ENCODE data around the gene KRTAP4-11. TPM values are rescaled to one million over a fixed set of nuclear protein-coding genes. Genes with fewer than 3 reads are reported as not detected.
"Not testable (repeated sequence)": the region's sequence is repeated elsewhere in the genome, so short reads cannot be mapped to it uniquely, and the experiment has no call there.

The KRTAP4-11 gene
- total RNA-seq: not detected
- long read RNA-seq: 0 reads

- DNase-seq (ENCODE audit: low spot score); intact Hi-C loops (cut with DNase I): not testable (repeated sequence)
Observed at GRCh38 chr17:41117846-41118386, at the start of gene KRTAP4-11. KRTAP4-11 (minus strand) TSS chr17:41118373; CDS start chr17:41118315, 58 bp downstream.

DNA sequence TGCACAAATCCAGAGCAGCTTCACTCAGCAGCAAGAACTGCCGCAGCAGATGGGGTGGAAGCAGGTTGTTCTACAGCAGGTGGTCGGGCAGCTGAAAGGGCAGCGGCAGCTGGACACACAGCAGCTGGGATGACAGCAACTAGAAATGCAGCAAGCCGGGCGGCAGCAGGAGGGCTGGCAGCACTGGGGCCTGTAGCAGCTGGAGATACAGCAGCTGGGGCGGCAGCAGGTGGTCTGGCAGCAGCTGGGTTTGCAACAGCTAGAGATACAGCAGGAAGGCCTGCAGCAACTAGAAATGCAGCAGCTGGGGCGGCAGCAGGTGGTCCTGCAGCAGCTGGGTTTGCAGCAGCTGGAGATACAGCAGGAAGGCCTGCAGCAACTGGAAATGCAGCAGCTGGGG, 49.4 kb upstream of the KRTAP4-11 start:
- no peak for DNase-seq (ENCODE audit: low spot score)
- intact Hi-C loops (cut with DNase I): no loop called here

DNA sequence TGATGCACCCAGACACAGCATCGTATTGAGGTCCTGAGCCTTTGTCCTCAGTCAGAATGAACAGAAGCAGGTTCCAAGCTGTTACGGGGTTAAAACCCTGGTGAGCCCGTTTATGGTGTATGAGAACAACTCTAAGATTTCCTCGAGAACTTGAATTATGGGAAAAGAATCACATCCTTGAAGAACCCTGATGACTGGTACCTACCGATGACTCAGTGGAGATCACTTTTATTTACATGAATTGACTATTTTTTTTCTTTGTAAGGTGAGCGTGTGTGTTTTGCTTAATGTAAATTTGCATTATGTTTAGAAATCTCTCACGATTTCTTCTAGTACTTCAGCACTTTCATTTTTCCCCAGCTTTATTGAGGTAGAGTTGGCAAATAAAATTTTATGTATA, 45.7 kb upstream of the KRTAP4-11 start:
- DNase-seq (ENCODE audit: low spot score): no peak
- intact Hi-C loops (cut with DNase I): no loop called here

GRCh38 chr17:41160648-41161047, 42.5 kb upstream of the KRTAP4-11 start, which contains the start of gene KRTAP4-4:
KRTAP4-4 (minus strand) TSS chr17:41160748; CDS start chr17:41160691, 57 bp downstream.
- DNase-seq (ENCODE audit: low spot score): no peak
- intact Hi-C loops (cut with DNase I): no loop called here

DNA sequence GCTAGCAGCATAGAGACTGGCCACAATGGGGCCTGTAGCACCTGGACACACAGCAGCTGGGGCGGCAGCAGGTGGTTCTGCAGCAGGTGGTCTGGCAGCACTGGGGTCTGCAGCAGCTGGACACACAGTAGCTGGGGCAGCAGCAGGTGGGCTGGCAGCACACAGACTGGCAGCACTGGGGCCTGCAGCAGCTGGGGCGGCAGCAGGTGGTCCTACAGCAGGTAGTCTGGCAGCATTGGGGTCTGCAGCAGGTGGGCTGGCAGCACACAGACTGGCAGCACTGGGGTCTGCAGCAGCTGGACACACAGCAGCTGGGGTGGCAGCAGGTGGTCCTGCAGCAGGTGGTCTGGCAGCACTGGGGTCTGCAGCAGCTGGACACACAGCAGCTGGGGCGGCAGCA, 42.0 kb upstream of the KRTAP4-11 start:
- DNase-seq (ENCODE audit: low spot score); intact Hi-C loops (cut with DNase I): not testable (repeated sequence)

- DNase-seq (ENCODE audit: low spot score): no peak
- intact Hi-C loops (cut with DNase I): no loop called here
Observed at GRCh38 chr17:41153856-41154255, 35.7 kb upstream of the KRTAP4-11 start.

GRCh38 chr17:41151525-41151924, 33.4 kb upstream of the KRTAP4-11 start:
- intact Hi-C loops (cut with DNase I): no loop called here
- DNase-seq (ENCODE audit: low spot score): no peak

DNA sequence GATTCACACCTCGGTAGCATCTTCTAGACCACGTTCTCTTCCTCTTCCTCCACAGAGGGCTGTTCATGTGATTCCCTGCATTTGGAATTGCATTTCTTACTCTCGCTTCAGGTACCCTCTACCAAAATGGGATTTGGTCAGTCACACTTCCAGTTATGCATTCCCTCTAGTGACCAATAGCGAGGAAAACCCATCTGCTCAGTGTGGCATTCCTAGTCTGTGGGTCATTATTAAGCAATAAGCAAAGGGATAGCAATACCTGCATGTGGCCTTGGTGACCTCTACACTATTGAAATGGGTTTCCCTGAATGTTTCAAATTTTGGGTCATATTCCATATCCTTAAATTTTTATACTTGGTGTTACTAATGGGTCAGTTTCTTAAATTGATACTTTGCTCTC, 31.9 kb upstream of the KRTAP4-11 start:
- intact Hi-C loops (cut with DNase I): no loop called here

GRCh38 chr17:41149652-41149985, 31.4 kb upstream of the KRTAP4-11 start, which contains the start of gene KRTAP4-5:
KRTAP4-5 (minus strand) TSS chr17:41149825; CDS start chr17:41149767, 58 bp downstream.
- DNase-seq (ENCODE audit: low spot score): no peak
- intact Hi-C loops (cut with DNase I): no loop called here

More for the DNA sequence above, 31.9 kb upstream of the KRTAP4-11 start:
- no peak for DNase-seq (ENCODE audit: low spot score)

DNA sequence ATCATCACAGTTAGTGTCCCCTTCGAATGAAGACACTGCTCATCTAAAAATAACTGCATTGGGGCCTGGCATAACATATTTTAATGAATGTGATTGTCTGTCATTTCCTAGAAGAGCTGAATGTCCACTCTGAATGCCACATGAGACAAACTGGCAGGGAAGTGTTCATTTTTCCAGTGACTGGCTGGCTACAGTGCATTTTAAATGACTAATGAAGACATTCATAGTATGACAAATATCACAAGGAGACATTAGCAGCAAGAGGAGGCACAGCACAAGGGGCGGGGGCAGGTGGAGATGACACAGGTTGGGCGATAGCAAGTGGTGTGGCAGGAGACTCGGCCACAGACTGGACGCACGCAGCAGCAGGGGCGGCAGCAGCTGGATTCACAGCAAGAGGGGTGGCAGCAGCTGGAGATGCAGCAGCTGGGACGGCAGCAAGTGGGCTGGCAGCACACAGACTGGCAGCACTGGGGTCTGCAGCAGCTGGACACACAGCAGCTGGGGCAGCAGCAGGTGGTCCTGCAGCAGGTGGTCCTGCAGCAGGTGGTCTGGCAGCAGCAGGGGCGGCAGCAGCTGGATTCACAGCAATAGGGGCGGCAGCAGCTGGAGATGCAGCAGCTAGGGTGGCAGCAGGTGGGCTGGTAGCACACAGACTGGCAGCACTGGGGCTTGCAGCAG, 30.9 kb upstream of the KRTAP4-11 start:
- intact Hi-C loops (cut with DNase I); DNase-seq (ENCODE audit: low spot score): not testable (repeated sequence)

GRCh38 chr17:41147531-41148204, 29.5 kb upstream of the KRTAP4-11 start:
- DNase-seq (ENCODE audit: low spot score): no peak
- intact Hi-C loops (cut with DNase I): no loop called here

GRCh38 chr17:41145261-41145660, 27.1 kb upstream of the KRTAP4-11 start:
- intact Hi-C loops (cut with DNase I): no loop called here
- DNase-seq (ENCODE audit: low spot score): no peak

- intact Hi-C loops (cut with DNase I): no loop called here
- no peak for DNase-seq (ENCODE audit: low spot score)
Observed at GRCh38 chr17:41144846-41145245, 26.7 kb upstream of the KRTAP4-11 start.

DNA sequence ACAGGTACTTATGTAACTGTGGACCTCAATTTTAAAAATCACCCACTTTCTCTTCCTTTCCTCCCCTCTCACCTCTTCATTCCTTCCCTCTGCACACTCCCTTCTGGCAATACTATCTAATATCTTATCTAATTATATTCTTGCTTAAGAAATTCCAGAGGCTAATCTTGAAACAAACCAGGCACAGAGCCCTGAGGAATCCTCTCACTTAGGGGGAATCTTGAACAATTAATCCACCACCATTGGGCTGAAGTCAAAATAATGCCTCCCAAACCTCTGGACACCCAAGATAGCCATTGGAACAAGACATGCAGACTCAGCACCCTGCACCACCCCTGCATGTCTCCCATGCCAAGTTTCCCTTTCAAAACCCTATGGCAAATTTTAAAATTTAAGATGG, 23.2 kb upstream of the KRTAP4-11 start:
- intact Hi-C loops (cut with DNase I): no loop called here
- DNase-seq (ENCODE audit: low spot score): no peak

DNA sequence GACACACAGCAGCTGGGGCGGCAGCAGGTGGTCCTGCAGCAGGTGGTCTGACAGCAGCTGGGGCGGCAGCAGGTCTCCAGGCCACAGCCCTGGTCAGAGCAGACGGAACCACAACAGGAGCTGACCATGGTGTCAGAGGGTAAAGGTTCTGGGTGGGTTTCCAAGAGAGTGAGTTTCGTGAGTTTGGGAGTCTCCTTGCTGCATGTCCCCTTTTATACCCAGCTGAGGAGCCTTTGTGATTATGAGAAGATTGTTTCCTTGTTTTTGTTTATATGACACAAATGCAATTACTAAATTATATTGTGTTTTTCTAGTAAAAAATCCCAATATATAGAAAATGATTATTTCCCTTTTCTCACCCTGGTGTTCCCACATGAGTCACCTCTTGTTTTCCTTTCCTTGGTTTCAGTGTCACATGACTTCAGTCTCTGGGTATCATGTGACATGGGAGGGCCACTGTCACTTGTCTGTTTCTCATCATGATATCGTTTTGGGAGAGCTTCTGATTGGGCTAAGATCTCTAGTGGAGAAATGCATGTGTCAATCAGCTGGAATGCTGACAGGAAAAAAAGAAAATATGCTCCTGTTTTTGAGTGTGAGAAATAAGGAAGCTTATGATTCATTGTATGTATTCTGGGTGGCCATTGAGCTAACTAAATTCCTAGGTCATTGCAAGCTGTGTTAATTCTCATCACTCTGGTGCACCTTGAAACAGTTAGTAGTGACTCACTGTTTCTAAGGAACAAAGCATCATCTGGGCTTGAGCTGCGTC, 22.4 kb upstream of the KRTAP4-11 start, which contains the start of gene KRTAP4-6:
KRTAP4-6 (minus strand) TSS at position 185 of the 772 bp plus-strand sequence; CDS start at position 128, 57 bp downstream.
- intact Hi-C loops (cut with DNase I): no loop called here
- no peak for DNase-seq (ENCODE audit: low spot score)

DNA sequence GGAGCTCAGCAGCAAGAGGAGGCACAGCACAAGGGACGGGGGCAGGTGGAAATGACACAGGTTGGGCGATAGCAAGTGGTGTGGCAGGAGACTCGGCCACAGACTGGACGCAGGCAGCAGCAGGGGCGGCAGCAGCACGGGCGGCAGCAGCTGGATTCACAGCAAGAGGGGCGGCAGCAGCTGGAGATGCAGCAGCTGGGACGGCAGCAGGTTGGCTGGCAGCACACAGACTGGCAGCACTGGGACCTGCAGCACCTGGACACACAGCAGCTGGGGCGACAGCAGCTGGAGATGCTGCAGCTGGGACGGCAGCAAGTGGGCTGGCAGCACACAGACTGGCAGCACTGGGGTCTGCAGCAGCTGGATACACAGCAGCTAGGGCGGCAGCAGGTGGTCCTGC, 21.7 kb upstream of the KRTAP4-11 start:
- intact Hi-C loops (cut with DNase I); DNase-seq (ENCODE audit: low spot score): not testable (repeated sequence)

DNA sequence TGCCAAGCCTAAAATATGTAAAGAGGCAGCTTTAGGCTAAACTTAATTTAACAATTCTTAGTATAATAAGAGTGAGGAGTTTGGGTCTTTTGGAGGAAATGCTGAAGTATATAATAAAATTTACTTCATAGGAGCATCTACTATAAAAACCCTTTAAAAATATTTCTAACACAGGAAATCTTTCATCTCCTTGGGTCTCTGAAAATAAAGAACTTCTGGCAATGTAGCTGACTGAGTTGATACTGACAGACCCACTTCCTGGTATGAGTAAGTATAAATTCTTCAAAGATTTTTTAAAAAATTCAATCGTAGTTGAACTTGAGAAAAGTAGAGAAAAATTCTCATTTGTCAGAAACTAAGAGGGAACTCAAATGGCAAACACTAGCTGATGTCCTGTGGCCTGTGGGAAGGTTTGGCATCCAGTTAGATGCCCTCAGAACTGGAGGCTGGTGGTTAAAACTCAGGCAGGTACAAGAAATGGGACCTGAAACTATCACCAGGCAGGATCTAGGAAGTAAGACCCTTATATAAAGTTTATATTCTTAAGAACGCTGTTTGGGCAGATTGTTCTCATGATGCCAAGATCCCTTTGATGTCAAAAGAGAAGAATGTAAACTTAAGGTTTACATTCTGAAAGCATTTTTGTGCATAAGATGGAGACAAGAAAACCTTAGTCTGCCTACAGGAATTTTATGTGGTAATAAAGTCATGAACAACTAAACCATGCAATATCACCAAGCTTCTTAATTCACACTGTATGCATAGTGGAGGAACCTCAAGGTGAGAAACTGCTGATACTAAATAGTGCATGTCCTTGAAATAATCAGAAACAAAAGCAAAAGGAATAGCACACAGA, 15.9 kb upstream of the KRTAP4-11 start:
- no peak for DNase-seq (ENCODE audit: low spot score)
- intact Hi-C loops (cut with DNase I): no loop called here

- intact Hi-C loops (cut with DNase I): no loop called here
- no peak for DNase-seq (ENCODE audit: low spot score)
Observed at GRCh38 chr17:41131979-41132378, 13.8 kb upstream of the KRTAP4-11 start.

DNA sequence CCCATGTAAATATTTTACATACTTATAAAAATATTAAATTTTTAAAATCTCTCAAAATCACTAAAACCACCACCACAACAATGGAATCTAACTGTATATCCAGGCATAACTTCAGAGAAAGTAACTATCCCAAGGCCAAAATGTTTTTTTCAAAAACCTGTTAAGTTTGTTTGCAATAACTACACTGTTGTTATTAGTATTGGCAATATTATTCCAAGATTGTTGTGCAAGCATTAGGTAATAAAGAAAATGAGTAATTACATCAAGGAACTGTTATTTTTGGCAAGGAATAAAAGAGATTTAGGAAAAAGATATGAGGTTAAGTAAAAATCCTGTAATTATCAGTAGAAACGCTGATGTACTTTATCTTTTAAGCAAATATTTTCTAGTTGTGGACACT, 9.2 kb upstream of the KRTAP4-11 start:
- intact Hi-C loops (cut with DNase I): no loop called here
- no peak for DNase-seq (ENCODE audit: low spot score)
